CD4-positive, alpha-beta T cell (primary cell): ENCODE measurements around the gene GALT. TPM values are rescaled to one million over a fixed set of nuclear protein-coding genes. Genes with fewer than 3 reads are reported as not detected.
A peak's percentile ranks its signal among the peaks of the same experiment; 100 is the strongest.

Experiments
- ATAC-seq: fragments of 200-7000 bp; cut with Tn5 transposase; one replicate; pipeline ENCODE4 v1.10.0; 2022; ENCODE audit warnings: mild to moderate bottlenecking; ENCODE audit not compliant: poor library complexity
- CTCF ChIA-PET: fragments of 350-600 bp; sonication (Branson Sonifier 250); formaldehyde crosslinking; loops from one replicate; lab custom pipeline; 2021; ENCODE audit warnings: antibody characterized with exemption, inconsistent platforms; lab: Charles Lee
- POLR2A ChIA-PET: fragments of 350-600 bp; sonication (Branson Sonifier 250); formaldehyde crosslinking; loops from one replicate; lab custom pipeline; 2021; ENCODE audit warnings: antibody characterized with exemption, inconsistent platforms; lab: Charles Lee
- DNase-seq, 14 experiments: peaks; one replicate each; pipeline ENCODE4 v3.0.0-alpha.2; 2013 to 2020; ENCODE audit warnings: mixed read lengths in 2 of 14
- H3K27ac ChIP-seq, 2 donors: one replicate each; pipeline versions ENCODE4 v1.5.1 to v1.7.0; 2013; ENCODE audit warnings: low read length in 2 of 2, low read depth in 1 of 2, mild to moderate bottlenecking in 1 of 2
- H3K27me3 ChIP-seq, 2 experiments: 1 replicate in 1 of 2; 2 replicates in 1 of 2; pipeline versions ENCODE4 v1.6.1 to v1.7.0; 2013; ENCODE audit warnings: low read length in 2 of 2, control low read depth in 1 of 2, mild to moderate bottlenecking in 1 of 2, moderate library complexity in 1 of 2; ENCODE audit not compliant: insufficient read depth in 2 of 2, control insufficient read depth in 1 of 2
- H3K36me3 ChIP-seq: one replicate; pipeline ENCODE4 v1.6.1; 2013; ENCODE audit warnings: low read length, control low read depth; ENCODE audit not compliant: insufficient read depth
- H3K4me1 ChIP-seq: one replicate; pipeline ENCODE4 v1.6.1; 2013; ENCODE audit warnings: low read length, control low read depth; ENCODE audit not compliant: insufficient read depth
- H3K4me3 ChIP-seq: one replicate; pipeline ENCODE4 v1.5.1; 2013; ENCODE audit warnings: mild to moderate bottlenecking, low read length, moderate library complexity
- H3K9me3 ChIP-seq, 2 experiments: 1 replicate in 1 of 2; 2 replicates in 1 of 2; pipeline versions ENCODE4 v1.6.1 to v1.7.0; 2013; ENCODE audit warnings: low read length in 2 of 2, mild to moderate bottlenecking in 2 of 2, control low read depth in 1 of 2, moderate library complexity in 1 of 2; ENCODE audit not compliant: control insufficient read depth in 1 of 2, insufficient read depth in 1 of 2
- H3K27ac Mint-ChIP-seq: one replicate; pipeline ENCODE4 v1.8.0; 2020; ENCODE audit warnings: mixed read lengths
- H3K27me3 Mint-ChIP-seq: one replicate; pipeline ENCODE4 v1.8.0; 2021; ENCODE audit warnings: mixed read lengths
- H3K36me3 Mint-ChIP-seq: one replicate; pipeline ENCODE4 v1.8.0; 2021; ENCODE audit warnings: low read depth, mixed read lengths
- H3K4me1 Mint-ChIP-seq: one replicate; pipeline ENCODE4 v1.8.0; 2021; ENCODE audit warnings: low read depth, mixed read lengths
- H3K4me3 Mint-ChIP-seq: one replicate; pipeline ENCODE4 v1.8.0; 2020; ENCODE audit warnings: mild to moderate bottlenecking, mixed read lengths
- H3K9me3 Mint-ChIP-seq: one replicate; pipeline ENCODE4 v1.8.0; 2020; ENCODE audit warnings: mixed read lengths
- intact Hi-C, 2 experiments: fragments of 100-400 bp; cut with DNase I in 1 of 2; cut with micrococcal nuclease in 1 of 2; formaldehyde crosslinking; loops; one replicate each; pipeline versions ENCODE4 v1.15.1 to v1.9.0; 2023 to 2025; cut with DNase I, micrococcal nuclease
- total RNA-seq, 174 experiments: library from RNA in 2 of 174; stranded (reverse) in 2 of 174; gene quantifications; one replicate each; pipeline ENCODE4 v1.2.3 and lab custom pipeline; 2021 to 2026
- TF ChIP-seq, protein P1 (sequence below): fragments of 200-600 bp; IDR thresholded peaks from one replicate; pipeline ENCODE4 v1.8.0; 2022; ENCODE audit warnings: antibody characterized with exemption, mild to moderate bottlenecking

The GALT gene
- total RNA-seq, 2 experiments from 2014 or later: 115 TPM

DNA sequence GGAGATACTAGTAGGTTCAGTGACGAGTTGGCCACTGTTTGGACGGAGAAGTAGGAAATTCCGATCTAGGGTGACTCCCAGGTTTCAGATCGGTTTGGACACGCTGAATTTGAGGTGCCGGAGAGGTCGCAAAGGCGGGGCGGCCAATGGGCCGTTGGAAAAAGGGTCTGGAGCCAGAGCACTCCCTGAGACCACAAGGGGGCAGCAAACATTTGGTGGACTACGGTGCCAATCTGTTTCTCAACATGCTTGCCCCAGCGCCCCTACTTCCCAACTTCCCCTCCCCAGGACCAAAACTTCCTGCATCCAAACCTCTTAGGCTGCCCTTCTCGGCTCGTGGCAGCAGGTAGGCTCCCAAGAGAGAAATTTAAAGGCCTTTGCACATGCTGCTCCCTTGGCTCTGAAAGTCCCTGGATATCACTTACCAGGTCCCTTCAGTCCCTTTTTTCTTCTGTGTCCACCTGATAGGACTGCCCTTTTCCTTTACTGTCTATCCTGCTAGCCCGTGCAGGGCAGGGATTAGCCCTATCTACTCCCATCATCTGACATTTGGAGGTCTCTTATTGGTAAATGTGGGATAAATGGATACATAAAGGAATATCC is 33.6 kb upstream of the GALT start:
- H3K4me1 ChIP-seq: peaks cover 28% of the 10 kb centered on the region
- intact Hi-C loops: loop anchor here (1.0 to 10.0 kb wide), 11 partner anchors 21 to 568 kb away; partner anchors contain the start of genes DNAI1 (in 2 of the 2), FAM219A (in 2 of the 2), ENHO (in 1 of the 2) and GALT (in 1 of the 2)
- peak overlapping the region; percentile 95 for H3K4me3 ChIP-seq
- DNase-seq (peak; percentile 42 to 87 (median 60)), ATAC-seq (peak; percentile 33)
- H3K27ac Mint-ChIP-seq: peak overlapping the region; percentile 40
- H3K27ac ChIP-seq: peak overlapping the region in 1 of 2 donors; percentile 36
- TF ChIP-seq, protein P1, sequence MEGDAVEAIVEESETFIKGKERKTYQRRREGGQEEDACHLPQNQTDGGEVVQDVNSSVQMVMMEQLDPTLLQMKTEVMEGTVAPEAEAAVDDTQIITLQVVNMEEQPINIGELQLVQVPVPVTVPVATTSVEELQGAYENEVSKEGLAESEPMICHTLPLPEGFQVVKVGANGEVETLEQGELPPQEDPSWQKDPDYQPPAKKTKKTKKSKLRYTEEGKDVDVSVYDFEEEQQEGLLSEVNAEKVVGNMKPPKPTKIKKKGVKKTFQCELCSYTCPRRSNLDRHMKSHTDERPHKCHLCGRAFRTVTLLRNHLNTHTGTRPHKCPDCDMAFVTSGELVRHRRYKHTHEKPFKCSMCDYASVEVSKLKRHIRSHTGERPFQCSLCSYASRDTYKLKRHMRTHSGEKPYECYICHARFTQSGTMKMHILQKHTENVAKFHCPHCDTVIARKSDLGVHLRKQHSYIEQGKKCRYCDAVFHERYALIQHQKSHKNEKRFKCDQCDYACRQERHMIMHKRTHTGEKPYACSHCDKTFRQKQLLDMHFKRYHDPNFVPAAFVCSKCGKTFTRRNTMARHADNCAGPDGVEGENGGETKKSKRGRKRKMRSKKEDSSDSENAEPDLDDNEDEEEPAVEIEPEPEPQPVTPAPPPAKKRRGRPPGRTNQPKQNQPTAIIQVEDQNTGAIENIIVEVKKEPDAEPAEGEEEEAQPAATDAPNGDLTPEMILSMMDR: peak; percentile 87
- H3K27me3 Mint-ChIP-seq: no peaks in the 10 kb centered on the region
- H3K27me3 ChIP-seq: no peaks in the 10 kb centered on the region
- peaks cover 24% of the 10 kb centered on the region for H3K4me1 Mint-ChIP-seq
- POLR2A ChIA-PET: interaction anchor here (0.6 to 2.5 kb wide), 9 partner anchors 7 to 234 kb away, joined by 3 to 23 read pairs (median 6); partner anchors contain the start of genes DCTN3, GALT and SIGMAR1
- peaks cover 52% of the 10 kb centered on the region for H3K36me3 Mint-ChIP-seq
- CTCF ChIA-PET: interaction anchor here (1.4 to 4.2 kb wide), 2 partner anchors 21 to 89 kb away, joined by 8 to 41 read pairs; no protein-coding TSS in a partner anchor
- H3K9me3 ChIP-seq: peaks cover 0 to 3% of the 10 kb centered on the region in 2 experiments
- H3K9me3 Mint-ChIP-seq: no peaks in the 10 kb centered on the region
- H3K4me3 Mint-ChIP-seq: peak overlapping the region; percentile 84
- peaks cover 35% of the 10 kb centered on the region for H3K36me3 ChIP-seq

DNA sequence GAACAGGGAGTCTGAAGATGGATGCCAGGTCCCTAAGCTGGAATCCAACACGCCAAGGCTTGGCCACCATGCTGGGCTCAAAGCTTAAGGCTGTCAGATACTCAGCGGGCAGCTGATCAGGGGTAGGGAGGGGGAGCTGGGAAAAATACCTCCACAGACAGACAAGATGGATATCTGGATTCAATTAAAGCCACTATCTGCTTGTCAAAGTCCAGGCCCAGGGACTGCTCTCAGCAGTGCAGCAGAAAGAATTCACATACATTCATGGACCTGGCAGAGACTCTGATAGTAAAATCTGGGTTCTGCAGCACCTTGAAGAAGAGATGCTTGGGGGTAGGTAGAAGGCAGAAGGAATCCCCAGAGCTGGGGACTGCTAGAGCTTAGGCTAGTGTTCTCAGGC is 31.3 kb upstream of the GALT start:
- H3K4me1 ChIP-seq: peaks cover 38% of the 10 kb centered on the region
- peaks cover 62% of the 10 kb centered on the region for H3K36me3 Mint-ChIP-seq
- H3K27ac ChIP-seq: no peak overlapping the region
- H3K9me3 Mint-ChIP-seq: no peaks in the 10 kb centered on the region
- H3K9me3 ChIP-seq: peaks cover 0 to 3% of the 10 kb centered on the region in 2 experiments
- CTCF ChIA-PET: interaction anchor here (4.2 kb wide), 1 partner anchor 19 kb away, joined by 41 read pairs; no protein-coding TSS in a partner anchor
- H3K4me1 Mint-ChIP-seq: peaks cover 35% of the 10 kb centered on the region
- peaks cover 45% of the 10 kb centered on the region for H3K36me3 ChIP-seq
- intact Hi-C loops: loop anchor here in 1 of 2 experiments (10.0 kb wide), 1 partner anchor 570 kb away; the partner anchor contains the start of gene UBAP2
- POLR2A ChIA-PET: interaction anchor here (0.7 to 1.6 kb wide), 4 partner anchors 12 to 239 kb away, joined by 3 to 4 read pairs (median 3); partner anchors contain the start of gene MYORG
- TF ChIP-seq, protein P1: no peak
- no peak overlapping the region for H3K4me3 ChIP-seq
- no peak overlapping the region for H3K27ac Mint-ChIP-seq
- H3K27me3 ChIP-seq: no peaks in the 10 kb centered on the region
- no peaks in the 10 kb centered on the region for H3K27me3 Mint-ChIP-seq
- no peak for ATAC-seq
- no peak overlapping the region for H3K4me3 Mint-ChIP-seq
- no peak for DNase-seq

DNA sequence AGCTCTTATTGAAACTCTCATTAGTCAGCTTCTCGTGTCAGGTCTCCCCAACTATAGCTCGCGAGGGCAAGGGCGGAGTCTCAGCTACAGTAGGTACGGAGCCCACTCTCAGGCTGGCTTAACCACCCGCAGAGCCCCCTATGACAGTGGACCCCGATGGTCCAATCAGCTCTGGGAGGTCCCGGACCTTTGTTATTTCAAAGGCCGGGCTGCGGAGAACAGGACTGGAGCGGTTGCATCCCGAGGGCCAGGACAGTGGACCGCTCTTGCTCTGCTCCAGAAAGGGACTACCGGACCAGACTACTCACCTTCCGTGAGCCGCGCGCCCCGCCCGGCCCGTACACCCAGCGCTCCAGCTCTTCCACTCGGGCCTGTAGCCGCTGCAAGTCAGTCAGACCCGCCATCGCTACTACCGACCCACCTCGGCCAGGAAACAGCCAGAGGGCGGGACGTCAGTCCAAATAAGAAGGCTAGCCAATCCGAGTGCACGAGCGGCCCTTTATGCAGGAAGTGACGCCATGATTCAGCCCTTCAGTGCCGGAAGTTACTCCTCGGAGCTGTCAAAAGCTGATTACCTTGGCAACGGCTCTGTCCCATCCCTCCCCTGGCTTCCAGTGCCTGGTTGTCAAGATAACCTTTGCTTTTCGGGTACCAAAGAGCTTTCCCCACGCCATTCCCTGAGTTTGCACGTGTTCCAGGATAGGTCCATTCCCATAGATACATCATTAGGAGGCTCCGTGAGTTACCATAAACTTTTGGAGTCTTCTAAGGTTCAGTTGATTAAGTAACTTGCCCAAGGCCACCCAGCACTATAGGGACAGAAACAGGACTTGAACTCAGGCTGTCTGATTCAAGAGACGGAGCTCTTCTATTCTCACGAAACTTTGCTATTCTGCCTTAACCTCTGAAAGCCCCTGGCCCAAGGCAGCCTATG is 26.1 kb upstream of the GALT start, which contains the start of gene DCTN3:
TSS of gene DCTN3 (minus strand) at position 435 of the 934 bp plus-strand sequence. CDS start at position 404, 31 bp downstream.
- TF ChIP-seq, protein P1: no peak
- Mint-ChIP-seq H3K9me3 (no peaks in the 10 kb centered on the region), H3K4me3 (peak within 1 kb of the TSS; percentile 96), H3K36me3 (peaks cover 39% of the 10 kb centered on the region), H3K4me1 (peaks cover 33% of the 10 kb centered on the region), H3K27ac (peak within 1 kb of the TSS; percentile 61), H3K27me3 (peaks cover 49% of the 10 kb centered on the region)
- H3K36me3 ChIP-seq: peaks cover 33% of the 10 kb centered on the region
- H3K4me3 ChIP-seq: peak within 1 kb of the TSS; percentile 86
- POLR2A ChIA-PET: interaction anchor here (0.7 to 2.0 kb wide), 10 partner anchors 8 to 164 kb away, joined by 3 to 46 read pairs (median 4); partner anchors contain the start of genes ARID3C, GALT, RPP25L and SIGMAR1
- peak; percentile 78 to 97 (median 88) for DNase-seq
- intact Hi-C loops: no loop called here
- H3K4me1 ChIP-seq: peaks cover 36% of the 10 kb centered on the region
- H3K9me3 ChIP-seq: peaks cover 0 to 19% of the 10 kb centered on the region in 2 experiments
- H3K27ac ChIP-seq: peak within 1 kb of the TSS; percentile 33
- ATAC-seq: peak; percentile 97
- CTCF ChIA-PET: interaction anchor here (0.8 to 2.3 kb wide), 4 partner anchors 14 to 55 kb away, joined by 3 to 12 read pairs (median 6); no protein-coding TSS in a partner anchor
- peaks cover 36 to 37% of the 10 kb centered on the region in 2 experiments for H3K27me3 ChIP-seq
